OCI-LY3 (cell line): ENCODE data around the gene ABHD13.

Source experiments
- H2AFZ ChIP-seq: fragments of 200-600, 300-600 bp; shearing (Covaris generic); 2 replicates; pipeline ENCODE4 v1.6.0; 2014; ENCODE audit warnings: antibody characterized with exemption, low read depth, low read length
- H3K27ac ChIP-seq: fragments of 200-600, 300-600 bp; sonication (generic); 2 replicates; pipeline ENCODE4 v1.5.1; 2014; ENCODE audit warnings: mild to moderate bottlenecking, low read length, moderate library complexity, mixed read lengths
- H3K27me3 ChIP-seq: fragments of 200-600, 300-600 bp; sonication (generic); 2 replicates; pipeline ENCODE4 v1.6.1; 2014; ENCODE audit warnings: low read depth, low read length, mixed read lengths
- H3K36me3 ChIP-seq: fragments of 200-600, 300-600 bp; sonication (generic); replicated peaks from 2 replicates; pipeline ENCODE3; 2014; ENCODE audit warnings: low read depth, low read length, mixed read lengths
- H3K4me1 ChIP-seq: fragments of 300-600, 200-600 bp; sonication (generic); 2 replicates; pipeline ENCODE4 v1.6.1; 2014; ENCODE audit warnings: low read length, mixed read lengths
- H3K4me2 ChIP-seq: fragments of 200-600, 300-600 bp; sonication (generic); 2 replicates; pipeline ENCODE4 v1.6.1; 2014; ENCODE audit warnings: low read length, mixed read lengths
- H3K4me3 ChIP-seq: fragments of 300-600, 200-600 bp; sonication (generic); 2 replicates; pipeline ENCODE4 v1.5.1; 2014; ENCODE audit warnings: antibody characterized with exemption, mild to moderate bottlenecking, low read length, moderate library complexity
- H3K79me2 ChIP-seq: fragments of 300-600, 200-600 bp; shearing (Covaris generic); 2 replicates; pipeline ENCODE4 v1.6.1; 2014; ENCODE audit warnings: mild to moderate bottlenecking, low read length, mixed read lengths
- H3K9ac ChIP-seq: fragments of 300-600, 200-600 bp; shearing (Covaris generic); 2 replicates; pipeline ENCODE4 v1.6.0; 2014; ENCODE audit warnings: mild to moderate bottlenecking, low read length, moderate library complexity
- H3K9me3 ChIP-seq: fragments of 200-600, 300-600 bp; shearing (Covaris generic); 2 replicates; pipeline ENCODE4 v1.6.1; 2014; ENCODE audit warnings: low read length, mixed read lengths; ENCODE audit not compliant: insufficient read depth
- H4K20me1 ChIP-seq: fragments of 200-600, 300-600 bp; sonication (generic); 2 replicates; pipeline ENCODE4 v1.6.1; 2016; ENCODE audit warnings: low read length, mixed read lengths; ENCODE audit not compliant: insufficient read depth
- EZH2phosphoT487 ChIP-seq: fragments of 200-600 bp; shearing (Covaris generic); IDR thresholded peaks from 2 replicates; pipeline ENCODE4 v1.6.1; 2018; ENCODE audit warnings: antibody characterized with exemption, mixed run types, low read depth
- TF ChIP-seq, protein P1 (sequence below): fragments of 200-600, 300-600 bp; sonication (generic); IDR thresholded peaks from 2 replicates; pipeline ENCODE4 v1.5.1; 2014; ENCODE audit warnings: antibody characterized with exemption, low read length, low read depth

The ABHD13 gene

DNA sequence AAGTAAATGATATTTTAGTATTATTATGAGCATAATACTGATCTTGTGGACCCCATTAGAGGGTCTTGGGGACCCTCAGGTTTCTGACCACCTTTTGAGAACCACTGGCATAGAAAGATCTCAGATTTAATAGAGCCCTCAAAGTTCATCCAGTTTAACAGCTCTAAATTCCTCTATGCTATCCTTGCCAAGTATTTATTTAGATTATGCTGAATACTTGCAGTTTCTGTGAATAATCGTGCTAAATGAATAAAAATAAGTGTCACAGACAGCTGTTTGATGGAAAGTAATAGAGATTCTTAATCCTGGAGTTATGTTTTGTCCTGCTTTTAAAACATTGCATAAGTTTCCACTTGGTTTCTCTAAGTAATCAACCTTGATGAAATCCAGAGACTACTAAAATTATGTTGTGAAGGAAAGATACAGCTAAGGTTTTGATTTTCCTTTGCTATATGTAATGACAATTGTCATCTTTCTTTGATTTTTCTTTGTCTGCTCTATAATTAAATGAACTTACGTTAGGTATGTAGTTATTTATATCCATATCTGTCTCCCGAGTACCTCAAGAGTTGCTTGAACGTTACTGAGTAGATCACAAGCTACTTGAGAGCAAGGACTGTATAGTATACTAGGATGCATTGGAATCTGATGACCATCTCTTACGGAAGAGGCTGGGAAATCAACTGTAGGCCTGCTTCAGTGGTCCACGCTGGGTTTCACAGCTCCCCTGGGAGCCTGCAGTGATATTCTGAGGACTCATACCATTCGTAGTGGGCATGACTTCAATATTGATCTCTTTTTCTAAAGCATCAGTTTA lies 5.7 kb downstream of the ABHD13 start:
- H3K79me2 ChIP-seq: peaks cover 85% of the 10 kb centered on the region
- H2AFZ ChIP-seq: no peak overlapping the region
- H4K20me1 ChIP-seq: peaks cover 52% of the 10 kb centered on the region
- H3K4me3 ChIP-seq: no peak overlapping the region
- TF ChIP-seq, protein P1, sequence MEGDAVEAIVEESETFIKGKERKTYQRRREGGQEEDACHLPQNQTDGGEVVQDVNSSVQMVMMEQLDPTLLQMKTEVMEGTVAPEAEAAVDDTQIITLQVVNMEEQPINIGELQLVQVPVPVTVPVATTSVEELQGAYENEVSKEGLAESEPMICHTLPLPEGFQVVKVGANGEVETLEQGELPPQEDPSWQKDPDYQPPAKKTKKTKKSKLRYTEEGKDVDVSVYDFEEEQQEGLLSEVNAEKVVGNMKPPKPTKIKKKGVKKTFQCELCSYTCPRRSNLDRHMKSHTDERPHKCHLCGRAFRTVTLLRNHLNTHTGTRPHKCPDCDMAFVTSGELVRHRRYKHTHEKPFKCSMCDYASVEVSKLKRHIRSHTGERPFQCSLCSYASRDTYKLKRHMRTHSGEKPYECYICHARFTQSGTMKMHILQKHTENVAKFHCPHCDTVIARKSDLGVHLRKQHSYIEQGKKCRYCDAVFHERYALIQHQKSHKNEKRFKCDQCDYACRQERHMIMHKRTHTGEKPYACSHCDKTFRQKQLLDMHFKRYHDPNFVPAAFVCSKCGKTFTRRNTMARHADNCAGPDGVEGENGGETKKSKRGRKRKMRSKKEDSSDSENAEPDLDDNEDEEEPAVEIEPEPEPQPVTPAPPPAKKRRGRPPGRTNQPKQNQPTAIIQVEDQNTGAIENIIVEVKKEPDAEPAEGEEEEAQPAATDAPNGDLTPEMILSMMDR: no peak
- TF ChIP-seq EZH2phosphoT487: no peak
- no peak overlapping the region for H3K27ac ChIP-seq
- no peaks in the 10 kb centered on the region for H3K27me3 ChIP-seq
- peaks cover 10% of the 10 kb centered on the region for H3K4me1 ChIP-seq
- H3K9ac ChIP-seq: no peak overlapping the region
- H3K9me3 ChIP-seq: no peaks in the 10 kb centered on the region
- peaks cover 4% of the 10 kb centered on the region for H3K36me3 ChIP-seq
- no peak overlapping the region for H3K4me2 ChIP-seq

GRCh38 chr13:108225440-108225839 lies 7.2 kb downstream of the ABHD13 start:
- H3K9ac ChIP-seq: no peak overlapping the region
- TF ChIP-seq, protein P1: no peak
- no peak for TF ChIP-seq EZH2phosphoT487
- no peak overlapping the region for H2AFZ ChIP-seq
- H3K27ac ChIP-seq: no peak overlapping the region
- H3K9me3 ChIP-seq: no peaks in the 10 kb centered on the region
- H4K20me1 ChIP-seq: peaks cover 40% of the 10 kb centered on the region
- H3K4me2 ChIP-seq: no peak overlapping the region
- H3K36me3 ChIP-seq: peaks cover 4% of the 10 kb centered on the region
- peaks cover 79% of the 10 kb centered on the region for H3K79me2 ChIP-seq
- H3K27me3 ChIP-seq: no peaks in the 10 kb centered on the region
- H3K4me3 ChIP-seq: no peak overlapping the region
- no peaks in the 10 kb centered on the region for H3K4me1 ChIP-seq

GRCh38 chr13:108226184-108226583 lies 8.0 kb downstream of the ABHD13 start:
- peaks cover 72% of the 10 kb centered on the region for H3K79me2 ChIP-seq
- H4K20me1 ChIP-seq: peaks cover 39% of the 10 kb centered on the region
- TF ChIP-seq, protein P1: no peak
- no peak for TF ChIP-seq EZH2phosphoT487

GRCh38 chr13:108227651-108228272 lies 9.6 kb downstream of the ABHD13 start:
- H4K20me1 ChIP-seq: peaks cover 41% of the 10 kb centered on the region
- H3K9ac ChIP-seq: no peak overlapping the region
- no peaks in the 10 kb centered on the region for H3K9me3 ChIP-seq
- peaks cover 4% of the 10 kb centered on the region for H3K36me3 ChIP-seq
- H3K4me3 ChIP-seq: no peak overlapping the region
- no peak overlapping the region for H3K4me2 ChIP-seq
- H3K4me1 ChIP-seq: no peaks in the 10 kb centered on the region
- no peak overlapping the region for H3K27ac ChIP-seq
- TF ChIP-seq, protein P1: peak; percentile 89
- TF ChIP-seq EZH2phosphoT487: no peak
- H3K79me2 ChIP-seq: peaks cover 59% of the 10 kb centered on the region
- no peak overlapping the region for H2AFZ ChIP-seq
- no peaks in the 10 kb centered on the region for H3K27me3 ChIP-seq

More at GRCh38 chr13:108226184-108226583, 8.0 kb downstream of the ABHD13 start:
- no peak overlapping the region for H2AFZ ChIP-seq
- no peak overlapping the region for H3K4me3 ChIP-seq
- no peak overlapping the region for H3K4me2 ChIP-seq
- H3K9ac ChIP-seq: no peak overlapping the region
- H3K4me1 ChIP-seq: no peaks in the 10 kb centered on the region
- peaks cover 4% of the 10 kb centered on the region for H3K36me3 ChIP-seq
- H3K27ac ChIP-seq: no peak overlapping the region
- H3K27me3 ChIP-seq: no peaks in the 10 kb centered on the region
- H3K9me3 ChIP-seq: no peaks in the 10 kb centered on the region
